ENCODE measurements around the gene MSL1. TPM values are rescaled to one million over a fixed set of nuclear protein-coding genes. Genes with fewer than 3 reads are reported as not detected.
A peak's percentile ranks its signal among the peaks of the same experiment; 100 is the strongest.

The MSL1 gene
- total and polyA plus RNA-seq, 2 of the 13 experiments (the other 11 are each of a cell fraction or from before 2014, with no cell fraction given) = 63.8 to 88.5 TPM

- TF ChIP-seq NFAT5 (CRISPR knock-in tag; IDR thresholded peaks at IDR 0.05) = peak; percentile 55; the same call in 1 of the 2 replicates
- TF ChIP-seq ZNF547 (CRISPR knock-in tag; IDR thresholded peaks at IDR 0.05) = peak; percentile 98
- TF ChIP-seq ZNF251 (CRISPR knock-in tag; IDR thresholded peaks at IDR 0.05) = no peak
- TF ChIP-seq ZNF790 (CRISPR knock-in tag; IDR thresholded peaks at IDR 0.05; ENCODE audit: borderline replicate concordance) = peak; percentile 98
- no peak for TF ChIP-seq CHD4 (IDR thresholded peaks at IDR 0.05; ENCODE audit: borderline replicate concordance, low read length)
- TF ChIP-seq ZNF20 (CRISPR knock-in tag; IDR thresholded peaks at IDR 0.05) = no peak; the same call in 1 of the 2 replicates
- TF ChIP-seq FUBP1 (CRISPR knock-in tag; IDR thresholded peaks at IDR 0.05; ENCODE audit: borderline replicate concordance) = peak; percentile 77; the same call in 1 of the 2 replicates
- peak; percentile 96; the same call in 1 of the 2 replicates for TF ChIP-seq ZNF761 (CRISPR knock-in tag; conservative IDR thresholded peaks at IDR 0.05)
- peak; percentile 39; the same call in 1 of the 2 replicates for TF ChIP-seq NKX3-1 (CRISPR knock-in tag; IDR thresholded peaks at IDR 0.05)
- peak; percentile 91 for TF ChIP-seq ZZZ3 (CRISPR knock-in tag; IDR thresholded peaks at IDR 0.05; ENCODE audit: borderline replicate concordance)
- TF ChIP-seq ZNF432 (CRISPR knock-in tag; IDR thresholded peaks at IDR 0.05; ENCODE audit: borderline replicate concordance) = no peak
- no peak for TF ChIP-seq SMARCC2 (IDR thresholded peaks at IDR 0.05)
- peak; percentile 88 for TF ChIP-seq ZNF317 (CRISPR knock-in tag; IDR thresholded peaks at IDR 0.05)
- peak; percentile 99 for TF ChIP-seq HDAC2 (CRISPR knock-in tag; IDR thresholded peaks at IDR 0.05)
- TF ChIP-seq MTF1 (CRISPR knock-in tag; IDR thresholded peaks at IDR 0.05) = peak; percentile 70; the same call in 1 of the 2 replicates
- TF ChIP-seq E2F2 (CRISPR knock-in tag; IDR thresholded peaks at IDR 0.05; ENCODE audit: borderline replicate concordance) = no peak
- TF ChIP-seq PHF21A (CRISPR knock-in tag; IDR thresholded peaks at IDR 0.05) = peak; percentile 82
- peak; percentile 95 for TF ChIP-seq FOXK2 (IDR thresholded peaks at IDR 0.05)
- peak; percentile 89 for TF ChIP-seq ZNF253 (CRISPR knock-in tag; IDR thresholded peaks at IDR 0.05; ENCODE audit: borderline replicate concordance)
- no peak for TF ChIP-seq NCOA5 (CRISPR knock-in tag; IDR thresholded peaks at IDR 0.05)
- peak; percentile 97 for TF ChIP-seq MEF2D (CRISPR knock-in tag; IDR thresholded peaks at IDR 0.05)
Measured at GRCh38 chr17:40098846-40099618, 22.7 kb upstream of the MSL1 start (continued).
